WERI-Rb-1 (cell line): ENCODE results near the gene TM2D3.

Experiments
- DNase-seq: peaks from one replicate; pipeline ENCODE4 v3.0.0-alpha.2; 2020
- H3K27ac ChIP-seq: fragments of 250-450 bp; sonication (Bioruptor Pico); 2 replicates; pipeline ENCODE4 v1.5.1; 2020; ENCODE audit warnings: mild to moderate bottlenecking, moderate library complexity
- H3K27me3 ChIP-seq: fragments of 250-450 bp; sonication (Bioruptor Pico); 2 replicates; pipeline ENCODE4 v1.5.1; 2021; ENCODE audit warnings: mild to moderate bottlenecking, low read depth, moderate library complexity; ENCODE audit not compliant: insufficient read depth, severe bottlenecking
- H3K36me3 ChIP-seq: fragments of 250-450 bp; sonication (Bioruptor Pico); 2 replicates; pipeline ENCODE4 v1.5.1; 2020; ENCODE audit warnings: mild to moderate bottlenecking, moderate library complexity
- H3K4me3 ChIP-seq: 2 replicates; pipeline ENCODE4 v1.5.1; 2011; ENCODE audit warnings: low read depth, mild to moderate bottlenecking, control low read depth, low read length
- H3K9me3 ChIP-seq: fragments of 250-450 bp; sonication (Bioruptor Pico); 2 replicates; pipeline ENCODE4 v1.5.1; 2021; ENCODE audit warnings: mild to moderate bottlenecking, moderate library complexity; ENCODE audit not compliant: severe bottlenecking
- TF ChIP-seq, protein P1 (sequence below): IDR thresholded peaks from 2 replicates; pipeline ENCODE4 v1.5.1; 2011; ENCODE audit warnings: low read depth, mild to moderate bottlenecking, control low read depth, inconsistent platforms, low read length

TM2D3 gene

GRCh38 chr15:101612676-101613075 lies 39.5 kb downstream of the TM2D3 start:
- TF ChIP-seq, protein P1, sequence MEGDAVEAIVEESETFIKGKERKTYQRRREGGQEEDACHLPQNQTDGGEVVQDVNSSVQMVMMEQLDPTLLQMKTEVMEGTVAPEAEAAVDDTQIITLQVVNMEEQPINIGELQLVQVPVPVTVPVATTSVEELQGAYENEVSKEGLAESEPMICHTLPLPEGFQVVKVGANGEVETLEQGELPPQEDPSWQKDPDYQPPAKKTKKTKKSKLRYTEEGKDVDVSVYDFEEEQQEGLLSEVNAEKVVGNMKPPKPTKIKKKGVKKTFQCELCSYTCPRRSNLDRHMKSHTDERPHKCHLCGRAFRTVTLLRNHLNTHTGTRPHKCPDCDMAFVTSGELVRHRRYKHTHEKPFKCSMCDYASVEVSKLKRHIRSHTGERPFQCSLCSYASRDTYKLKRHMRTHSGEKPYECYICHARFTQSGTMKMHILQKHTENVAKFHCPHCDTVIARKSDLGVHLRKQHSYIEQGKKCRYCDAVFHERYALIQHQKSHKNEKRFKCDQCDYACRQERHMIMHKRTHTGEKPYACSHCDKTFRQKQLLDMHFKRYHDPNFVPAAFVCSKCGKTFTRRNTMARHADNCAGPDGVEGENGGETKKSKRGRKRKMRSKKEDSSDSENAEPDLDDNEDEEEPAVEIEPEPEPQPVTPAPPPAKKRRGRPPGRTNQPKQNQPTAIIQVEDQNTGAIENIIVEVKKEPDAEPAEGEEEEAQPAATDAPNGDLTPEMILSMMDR: no peak
- Histone ChIP-seq H3K4me3 (no peak overlapping the region), H3K9me3 (no peaks in the 10 kb centered on the region), H3K27me3 (no peaks in the 10 kb centered on the region), H3K27ac (no peak overlapping the region), H3K36me3 (no peaks in the 10 kb centered on the region)
- no peak for DNase-seq

DNA sequence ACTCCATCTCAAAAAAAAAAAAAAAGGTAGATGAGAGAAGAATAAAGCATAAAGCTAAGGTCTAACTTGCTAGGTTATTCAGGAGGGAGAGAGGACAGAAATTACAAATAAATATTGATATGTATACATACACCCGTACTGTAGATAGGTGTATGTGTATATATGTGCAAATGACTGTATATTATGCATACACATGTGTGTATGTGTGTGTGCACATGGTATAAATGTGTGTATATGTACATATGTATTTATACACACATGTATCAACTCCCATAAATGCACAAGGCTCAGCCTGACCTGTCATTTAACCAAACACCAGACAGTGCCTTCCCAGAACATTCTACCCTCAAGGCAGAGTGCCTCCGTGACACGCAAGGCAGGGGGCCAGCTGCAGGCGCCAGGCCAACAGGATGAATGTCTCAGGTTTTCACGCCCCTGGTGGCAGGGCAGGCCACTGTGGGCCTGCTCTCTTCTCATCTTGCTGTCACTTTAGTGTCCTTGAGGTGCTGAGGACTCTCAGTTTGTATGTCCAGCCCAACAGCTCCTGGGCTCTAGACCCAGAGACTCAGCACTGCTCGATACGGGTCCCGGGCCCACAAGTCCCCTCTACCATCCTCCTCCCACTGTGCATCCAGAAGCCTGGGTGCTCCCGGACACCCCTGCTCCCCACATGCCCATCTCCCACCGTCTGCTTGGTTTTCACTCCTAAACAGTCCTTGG lies 40.4 kb downstream of the TM2D3 start:
- Histone ChIP-seq H3K9me3 (no peaks in the 10 kb centered on the region), H3K4me3 (no peak overlapping the region), H3K27ac (no peak overlapping the region), H3K27me3 (no peaks in the 10 kb centered on the region), H3K36me3 (no peaks in the 10 kb centered on the region)
- TF ChIP-seq, protein P1: no peak
- no peak for DNase-seq

DNA sequence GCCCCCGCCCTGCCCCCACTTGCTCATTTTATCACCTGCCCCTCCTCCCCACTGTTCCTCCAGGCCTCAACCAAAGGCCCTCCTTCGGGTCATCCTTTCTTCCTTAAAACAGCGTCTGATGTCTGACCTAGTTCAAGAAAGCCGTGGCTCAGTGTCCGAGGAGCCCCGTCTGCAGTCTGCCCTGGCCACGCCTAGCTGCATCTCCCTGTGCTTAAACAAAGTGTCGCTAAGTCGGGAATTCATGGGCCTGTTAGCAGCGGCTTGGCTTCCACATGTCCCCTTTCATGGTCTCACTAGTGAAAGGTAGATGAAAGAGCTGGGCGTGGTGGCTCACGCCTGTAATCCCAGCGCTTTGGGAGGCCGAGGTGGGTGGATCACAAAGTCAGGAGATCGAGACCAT lies 41.2 kb downstream of the TM2D3 start:
- TF ChIP-seq, protein P1: no peak
- no peak overlapping the region for H3K4me3 ChIP-seq
- no peaks in the 10 kb centered on the region for H3K9me3 ChIP-seq
- no peak for DNase-seq
- H3K27me3 ChIP-seq: no peaks in the 10 kb centered on the region
- H3K27ac ChIP-seq: no peak overlapping the region
- H3K36me3 ChIP-seq: no peaks in the 10 kb centered on the region

DNA sequence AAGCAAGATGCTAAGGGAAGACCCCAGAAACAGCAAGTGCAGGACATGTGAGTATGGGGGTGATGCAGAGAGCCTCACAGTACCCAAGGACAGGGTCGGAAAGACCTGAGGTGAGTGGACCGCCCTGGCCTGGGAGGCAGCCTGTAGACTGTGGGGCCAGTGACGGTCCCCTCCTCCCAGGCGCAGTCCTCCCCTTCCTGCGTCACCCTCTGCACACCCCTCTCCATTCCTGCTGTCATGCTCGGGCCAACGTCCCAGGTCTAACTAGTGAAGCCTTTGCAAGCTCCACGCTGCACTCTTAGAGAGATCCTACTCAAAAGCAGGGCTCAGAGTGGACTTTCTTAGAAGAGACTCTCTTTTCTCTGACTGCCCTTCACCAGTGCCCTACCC lies 41.6 kb downstream of the TM2D3 start:
- Histone ChIP-seq H3K36me3 (no peaks in the 10 kb centered on the region), H3K4me3 (no peak overlapping the region), H3K27me3 (no peaks in the 10 kb centered on the region), H3K27ac (no peak overlapping the region), H3K9me3 (no peaks in the 10 kb centered on the region)
- TF ChIP-seq, protein P1: no peak
- DNase-seq: no peak

DNA sequence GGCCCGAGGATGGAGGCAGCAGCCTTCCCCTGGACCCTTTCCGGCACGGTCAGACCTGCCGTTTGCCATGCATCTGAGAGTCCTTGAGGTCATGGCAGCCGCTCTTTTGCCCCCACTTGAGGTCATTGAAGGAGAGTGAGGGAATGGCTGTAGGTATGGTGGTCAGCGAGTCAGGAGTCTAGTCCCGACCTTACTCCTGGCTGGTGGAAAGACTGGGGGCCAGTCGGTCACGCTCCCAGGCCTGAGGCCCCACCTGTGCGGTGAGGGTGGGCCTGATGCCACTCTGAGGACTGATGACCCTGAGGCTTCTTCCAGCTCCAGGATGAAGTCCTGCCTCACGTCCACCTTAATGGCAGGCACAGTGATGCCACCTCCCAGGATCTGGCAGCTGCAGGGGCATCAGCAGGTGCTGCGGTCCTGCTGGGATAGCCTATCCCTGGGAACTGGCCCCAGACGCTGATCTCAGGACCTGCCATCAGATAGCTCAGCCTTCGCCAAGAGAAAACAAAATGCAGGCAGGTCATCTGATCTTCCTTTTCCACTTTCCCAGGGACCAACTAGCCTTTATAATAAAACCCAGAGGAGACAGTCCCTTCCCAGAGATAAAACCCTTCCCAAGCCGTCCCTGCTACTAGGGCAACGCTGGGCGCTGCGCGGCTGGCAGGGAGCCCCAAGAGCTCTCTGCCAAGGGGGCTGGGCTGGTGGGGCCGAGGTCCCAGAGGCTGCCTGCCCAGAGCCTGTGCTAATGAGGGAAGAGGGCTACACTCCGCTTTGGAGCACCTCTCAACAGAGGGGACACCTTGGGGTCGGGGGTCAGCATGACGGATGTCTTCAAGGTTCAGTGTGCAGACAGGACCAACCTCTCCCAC lies 42.2 kb downstream of the TM2D3 start:
- TF ChIP-seq, protein P1: no peak
- no peaks in the 10 kb centered on the region for H3K27me3 ChIP-seq
- no peak overlapping the region for H3K27ac ChIP-seq
- H3K36me3 ChIP-seq: no peaks in the 10 kb centered on the region
- no peaks in the 10 kb centered on the region for H3K9me3 ChIP-seq
- H3K4me3 ChIP-seq: no peak overlapping the region
- no peak for DNase-seq
